Anterior cingulate cortex (tissue), 58 donors: ENCODE data around the gene TTLL11.

Source experiments
- DNase-seq, 58 donors: peaks; one replicate each; lab custom pipeline; 2025; lab: John Stamatoyannopoulos, UW

Gene TTLL11

DNA sequence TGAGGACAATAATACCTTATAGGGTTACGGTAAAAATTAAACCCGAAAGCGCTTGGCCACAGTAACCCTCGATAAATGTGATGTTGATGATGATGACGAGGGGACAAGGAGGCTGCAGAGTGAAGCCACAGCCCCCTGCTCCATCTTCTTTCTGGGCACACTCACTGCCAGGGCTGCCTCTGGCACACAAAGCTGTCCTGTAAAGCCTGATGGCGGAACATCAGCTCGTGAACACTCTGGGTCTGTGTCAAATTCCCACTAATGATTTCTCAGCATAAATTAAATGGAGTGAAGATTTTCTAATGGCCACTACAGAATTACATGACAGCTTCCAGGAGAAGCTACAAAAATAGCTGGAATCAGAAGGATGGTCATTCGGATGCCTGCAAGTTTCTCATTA is 142.2 kb downstream of the TTLL11 start:
- DNase-seq, result no peak

DNA sequence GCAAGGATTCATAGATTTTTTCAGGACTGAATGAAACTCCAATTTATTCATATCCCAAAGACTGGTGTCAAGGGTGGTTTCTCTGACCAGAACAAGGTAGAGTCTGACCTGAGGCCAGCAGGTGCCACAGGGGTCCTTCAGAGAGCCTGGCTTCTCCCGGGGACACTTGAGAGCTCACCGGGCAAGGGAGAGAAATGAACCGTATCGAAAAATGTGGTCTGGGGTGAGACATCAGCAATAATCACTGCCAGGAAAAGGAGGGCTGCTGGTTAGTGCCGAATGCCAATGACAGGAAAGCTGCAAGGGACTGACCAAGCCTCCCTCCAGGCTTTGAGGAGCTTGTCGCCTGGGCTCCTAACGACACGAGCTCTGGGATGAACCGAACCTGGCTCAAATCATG is 142.7 kb downstream of the TTLL11 start:
- DNase-seq, result no peak

GRCh38 chr9:121949766-121950165 is 143.3 kb downstream of the TTLL11 start:
- no peak for DNase-seq

DNA sequence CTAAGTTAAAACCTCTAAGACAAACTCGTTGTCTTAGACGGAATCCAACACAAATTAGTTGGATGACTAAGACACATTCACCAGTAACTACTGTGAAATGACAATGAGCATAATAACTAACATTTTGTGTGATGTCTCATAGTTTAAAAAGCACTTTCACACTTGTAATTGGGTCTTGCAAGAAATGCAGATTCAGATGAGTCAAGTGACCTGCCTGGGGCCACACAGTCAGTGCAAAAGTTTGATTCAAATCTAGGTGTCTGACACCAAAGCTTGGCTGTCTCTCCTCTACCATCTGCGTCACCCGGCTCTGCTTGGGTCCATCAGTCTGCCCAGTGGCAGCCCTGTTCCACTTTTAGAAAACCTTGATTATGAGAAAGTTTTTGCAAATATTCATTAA is 143.7 kb downstream of the TTLL11 start:
- DNase-seq, result no peak

DNA sequence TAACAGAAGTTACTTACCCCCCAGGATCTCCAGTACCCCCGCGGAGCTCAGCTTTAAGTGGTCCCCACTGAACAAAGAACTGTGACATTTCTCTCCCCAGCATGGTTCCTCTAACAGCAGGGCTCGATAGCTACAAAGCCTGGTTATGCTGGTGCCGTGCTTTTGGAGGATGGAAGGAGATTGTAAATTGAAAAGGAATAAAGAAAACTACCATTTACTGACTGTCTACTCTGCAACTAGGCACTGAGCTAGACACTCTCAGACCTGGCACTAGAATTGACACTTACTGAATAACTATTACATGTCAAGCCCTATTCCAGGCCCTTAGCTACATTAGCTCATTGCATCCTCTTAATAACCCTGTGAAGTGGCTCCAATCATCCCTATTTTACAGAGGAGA is 145.3 kb downstream of the TTLL11 start:
- no peak for DNase-seq

- no peak for DNase-seq
Observed at GRCh38 chr9:121946465-121946864, 146.6 kb downstream of the TTLL11 start.

DNA sequence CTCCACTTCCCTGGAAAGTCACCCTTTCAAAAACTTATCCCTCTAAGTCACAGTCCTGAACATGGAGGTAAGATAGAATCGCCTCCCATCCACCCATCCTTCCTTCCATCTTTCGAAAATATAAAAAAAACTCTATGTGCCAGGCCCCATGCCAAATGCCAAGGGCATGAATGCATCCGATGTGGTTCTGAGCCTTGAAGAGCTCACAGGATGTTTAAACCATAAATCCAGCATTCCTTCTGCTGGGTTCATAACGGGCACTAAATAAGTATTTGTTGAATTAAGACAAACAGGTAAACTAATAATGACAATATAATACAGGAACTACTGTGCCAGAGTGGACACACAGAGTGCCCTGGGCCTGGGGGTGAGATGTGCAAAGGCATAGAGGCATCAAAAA is 147.3 kb downstream of the TTLL11 start:
- no peak for DNase-seq

DNA sequence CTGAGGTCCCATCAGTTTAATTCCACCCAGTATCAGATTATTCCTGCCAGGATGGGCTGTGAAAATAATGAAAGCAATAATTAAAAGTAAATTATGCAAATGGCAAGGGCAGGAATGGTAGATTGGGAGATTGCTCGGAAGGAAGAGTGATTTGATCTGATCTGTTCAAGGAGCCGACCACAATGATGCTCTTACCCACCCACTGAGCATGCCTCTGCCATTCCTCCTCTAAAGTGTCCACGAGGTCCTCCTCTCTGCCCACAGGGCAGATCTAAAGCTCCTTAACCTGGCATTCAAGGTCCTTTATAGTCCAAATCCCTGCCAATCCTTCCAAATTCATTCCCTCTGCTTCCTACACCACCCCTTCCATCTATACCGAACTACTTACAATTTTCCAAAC is 147.8 kb downstream of the TTLL11 start:
- DNase-seq, result no peak

DNA sequence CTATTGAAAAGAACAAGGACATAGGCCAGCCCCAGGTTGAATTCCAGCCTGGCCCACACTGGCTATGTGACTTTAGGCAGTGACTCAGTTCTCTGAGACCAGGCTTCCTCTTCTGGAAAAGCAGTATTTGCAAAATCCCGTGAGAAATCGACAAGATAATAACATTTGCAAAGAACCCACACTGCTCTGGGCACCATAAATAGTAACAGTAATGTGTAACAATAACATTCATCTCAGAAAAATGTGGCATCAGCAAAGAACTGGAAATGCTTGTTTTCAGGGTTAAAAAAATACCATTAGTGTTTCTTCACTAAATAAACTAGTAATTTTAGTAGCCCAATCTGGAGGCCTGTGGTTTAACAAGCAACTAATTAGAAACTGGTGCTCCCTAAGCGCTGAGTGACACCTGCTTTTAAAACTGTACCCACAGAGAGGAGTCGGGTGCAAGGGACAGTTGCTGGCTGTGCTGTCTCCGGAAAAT is 148.4 kb downstream of the TTLL11 start:
- DNase-seq, result no peak

DNA sequence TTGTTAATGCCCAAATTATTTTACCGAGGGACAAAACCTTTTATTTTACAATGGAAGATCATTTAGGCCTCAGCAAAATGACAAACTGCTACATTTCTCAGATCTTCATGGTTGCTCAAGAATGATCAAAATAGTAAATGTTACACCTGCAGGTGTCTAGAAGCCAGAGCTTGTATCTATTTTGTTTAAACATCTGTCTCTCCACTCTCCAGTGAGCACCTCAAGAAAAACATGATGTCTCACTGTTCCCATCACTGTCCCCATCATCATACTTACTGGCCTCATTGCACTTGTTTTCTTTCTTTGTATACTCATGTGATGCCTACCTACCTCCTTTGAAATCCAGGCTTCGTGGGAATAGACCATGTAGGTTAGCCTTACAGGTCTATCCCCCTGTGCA is 149.6 kb downstream of the TTLL11 start:
- no peak for DNase-seq

GRCh38 chr9:121942866-121943382 is 150.2 kb downstream of the TTLL11 start:
- no peak for DNase-seq

GRCh38 chr9:121942313-121942712 is 150.8 kb downstream of the TTLL11 start:
- no peak for DNase-seq

DNA sequence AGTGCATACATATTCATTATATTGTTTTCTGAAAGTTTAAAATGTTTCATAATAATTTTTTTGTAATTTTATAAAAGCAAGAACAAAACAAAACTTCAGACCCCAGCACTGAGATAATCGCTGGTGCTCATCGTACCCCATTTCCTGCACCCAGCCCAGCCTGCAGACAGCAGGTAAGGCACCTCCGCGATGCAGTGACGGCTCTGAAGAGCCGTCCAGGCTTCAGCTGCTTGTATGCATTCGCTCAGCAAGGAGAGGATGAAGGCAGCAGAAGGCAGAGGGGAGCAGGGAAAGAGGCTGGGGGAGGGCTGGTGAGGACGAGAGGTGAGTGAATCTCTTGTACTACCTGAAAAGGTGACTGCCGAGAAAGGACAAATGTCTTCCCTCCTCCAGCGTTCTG is 153.5 kb downstream of the TTLL11 start:
- no peak for DNase-seq

- DNase-seq, result no peak
Observed at GRCh38 chr9:121938621-121939020, 154.5 kb downstream of the TTLL11 start.

- DNase-seq, result no peak
Observed at GRCh38 chr9:121937240-121937639, 155.9 kb downstream of the TTLL11 start.

DNA sequence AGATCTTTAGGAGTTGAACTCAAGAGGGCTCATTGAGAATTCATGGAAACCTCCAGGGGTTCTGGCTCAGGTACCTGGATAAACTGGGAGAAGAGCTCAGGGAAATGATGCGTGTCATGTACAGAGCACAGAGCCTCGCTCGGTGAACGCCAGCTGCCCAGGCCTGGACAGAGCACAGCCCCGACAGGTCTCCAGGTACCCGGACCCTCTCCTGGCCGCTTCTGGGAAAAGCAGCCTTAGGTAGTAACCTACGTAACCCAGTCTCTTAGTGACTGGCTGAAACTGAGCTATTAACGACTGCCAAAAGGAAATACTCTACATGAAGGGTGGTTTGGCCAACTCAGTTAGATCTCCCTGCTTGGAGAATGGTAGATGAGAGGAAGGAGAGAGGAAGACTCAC is 157.4 kb downstream of the TTLL11 start:
- no peak for DNase-seq

GRCh38 chr9:121930956-121931355 is 162.2 kb downstream of the TTLL11 start:
- DNase-seq, result no peak

GRCh38 chr9:121929893-121930875 is 162.9 kb downstream of the TTLL11 start:
- no peak for DNase-seq

GRCh38 chr9:121927636-121928035 is 165.5 kb downstream of the TTLL11 start:
- no peak for DNase-seq

- DNase-seq, result no peak
Observed at GRCh38 chr9:121927081-121927480, 166.0 kb downstream of the TTLL11 start.

DNA sequence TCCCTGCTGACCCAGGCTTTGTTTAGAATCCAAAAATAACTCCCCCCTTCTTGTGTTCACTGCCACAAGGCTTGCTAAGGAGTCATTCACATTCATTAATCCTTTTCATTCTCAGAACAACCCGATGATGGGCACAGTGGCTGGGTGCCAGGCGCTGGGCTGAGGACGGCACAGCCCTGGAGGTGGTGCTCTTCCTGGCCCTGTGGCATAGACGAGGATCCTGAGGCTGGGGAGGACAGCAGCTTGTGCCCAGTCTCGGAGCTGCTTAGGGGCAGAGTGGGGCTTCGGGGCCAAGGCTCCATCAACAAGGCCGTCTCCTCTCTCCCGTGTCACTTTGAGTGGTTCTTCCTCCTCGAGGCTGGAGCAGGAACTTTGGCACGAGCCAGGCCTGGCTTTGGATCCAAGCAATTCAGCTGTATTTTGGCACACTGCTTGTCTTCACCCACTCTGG is 166.7 kb downstream of the TTLL11 start:
- peak in 39 of 58 donors; percentile 4 to 76 (median 31) for DNase-seq

- DNase-seq, result no peak
Observed at GRCh38 chr9:121925935-121926334, 167.2 kb downstream of the TTLL11 start.
